Measurements from ENCODE around the gene ARMC6. TPM values are rescaled to one million over a fixed set of nuclear protein-coding genes. Genes with fewer than 3 reads are reported as not detected.

ARMC6 gene
- 10 to 100 TPM; 32.4 to 36.8 (median 34.9) TPM for polyA plus RNA-seq (ENCODE audit: insufficient read length in 3 of 3)

DNA sequence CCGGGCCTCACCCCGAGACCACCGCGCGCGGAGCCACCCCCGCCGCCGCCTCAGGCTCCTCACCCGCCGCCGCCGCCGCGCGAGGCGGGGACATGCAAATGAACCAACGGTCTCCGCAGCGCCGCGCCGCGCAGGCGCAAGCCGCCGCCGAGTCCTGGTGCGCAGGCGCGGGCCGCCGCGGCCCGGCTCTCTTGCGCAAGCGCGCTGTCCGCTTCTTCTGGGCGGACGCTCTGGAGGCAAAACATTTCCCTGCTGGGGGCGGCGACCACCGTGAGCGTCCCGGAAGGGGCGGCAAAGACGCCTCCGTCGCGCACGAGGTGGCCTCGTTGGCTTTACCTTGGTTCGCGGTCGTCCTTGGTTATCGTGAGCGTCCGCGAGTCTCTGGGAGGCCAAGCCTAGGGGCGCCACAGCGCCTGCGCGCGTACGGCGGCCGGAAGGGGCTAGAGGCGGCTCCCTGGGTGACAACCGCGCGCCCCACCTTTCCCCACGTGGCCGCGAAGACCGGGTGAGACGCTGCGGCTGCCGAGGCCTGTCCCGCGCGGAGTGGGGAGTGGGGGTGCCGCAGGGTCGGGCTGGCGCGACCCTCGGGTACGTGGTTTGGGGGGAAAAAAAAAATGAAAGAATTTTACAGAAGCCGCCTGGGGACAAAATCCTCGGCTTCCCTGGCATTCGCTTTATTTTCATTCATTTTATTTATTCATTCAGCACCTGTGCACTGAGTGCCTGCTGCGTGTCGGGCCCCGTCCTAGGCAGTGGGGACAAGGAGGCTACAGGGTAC, at the start of gene ARMC6, which contains the start of gene SUGP2:
Gene ARMC6, plus strand, starts transcription at position 178 of the 778 bp plus-strand sequence. CDS start 607 bp downstream, outside the sequence.
Gene SUGP2, minus strand, starts transcription at position 92 of the 778 bp plus-strand sequence. CDS start 2,446 bp downstream, outside the sequence.
- peak; percentile 81 to 85 (median 82) for DNase-seq (ENCODE audit: low read depth in 3 of 3, low spot score in 2 of 3)

DNA sequence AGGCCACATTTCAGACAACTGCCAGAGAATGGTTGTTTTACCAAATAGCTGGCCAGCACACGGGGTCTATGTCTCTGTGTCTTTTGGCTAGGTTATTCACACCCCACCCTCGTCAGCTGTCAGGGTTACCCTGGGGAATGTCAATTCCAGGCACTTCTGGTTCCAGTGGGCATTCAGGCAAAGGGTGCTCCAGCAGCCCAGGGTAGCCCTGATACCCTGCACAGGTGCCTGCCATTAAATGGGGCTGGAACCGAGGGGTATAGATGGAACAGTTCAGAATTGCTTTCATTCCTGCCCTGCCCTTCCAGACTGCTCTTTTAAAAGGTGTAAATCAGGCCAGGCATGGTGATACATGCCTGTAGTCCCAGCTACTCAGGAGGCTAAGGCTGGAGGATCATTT, 49.2 kb upstream of the ARMC6 start:
- no peak for DNase-seq (ENCODE audit: low read depth in 3 of 3, low spot score in 2 of 3)

DNA sequence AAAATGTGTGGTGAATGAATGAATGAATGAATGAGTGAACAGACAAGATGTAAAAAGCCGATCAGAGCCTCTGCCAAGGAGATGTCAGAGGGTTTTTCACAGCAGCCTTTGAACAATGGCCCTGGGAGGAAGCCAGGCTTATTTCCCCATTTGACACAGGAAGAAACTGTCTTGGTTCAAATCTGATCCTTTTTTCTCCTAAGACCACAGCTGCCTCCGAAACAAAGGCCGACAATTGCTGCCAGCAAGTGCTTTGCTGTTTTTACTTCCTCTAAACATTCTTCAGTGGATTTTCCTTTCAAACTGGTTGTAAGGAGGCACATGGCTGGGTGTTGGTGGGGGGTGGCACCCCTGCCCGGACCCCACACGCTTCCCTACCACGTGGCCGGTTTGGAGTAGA, 48.1 kb upstream of the ARMC6 start:
- no peak for DNase-seq (ENCODE audit: low read depth in 3 of 3, low spot score in 2 of 3)

DNA sequence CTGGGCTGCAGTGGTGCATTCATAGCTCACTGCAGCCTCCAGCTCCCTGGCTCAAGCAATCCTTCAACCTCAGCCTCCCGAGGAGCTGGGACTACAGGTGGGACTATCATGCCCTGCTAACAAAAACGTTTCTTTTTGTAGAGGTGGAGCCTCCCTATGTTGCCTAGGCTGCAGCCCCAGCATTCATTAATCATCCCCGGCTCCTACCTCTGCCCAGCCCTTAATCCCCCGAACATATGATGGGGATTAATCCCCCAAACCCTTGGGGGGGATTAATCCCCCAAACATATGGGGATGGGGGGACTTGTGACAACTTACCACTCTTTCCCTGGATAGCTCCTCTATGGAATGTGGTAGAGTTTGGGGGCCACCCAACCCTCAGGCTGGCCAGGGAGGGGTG, 45.9 kb upstream of the ARMC6 start:
- no peak for DNase-seq (ENCODE audit: low read depth in 3 of 3, low spot score in 2 of 3)

DNA sequence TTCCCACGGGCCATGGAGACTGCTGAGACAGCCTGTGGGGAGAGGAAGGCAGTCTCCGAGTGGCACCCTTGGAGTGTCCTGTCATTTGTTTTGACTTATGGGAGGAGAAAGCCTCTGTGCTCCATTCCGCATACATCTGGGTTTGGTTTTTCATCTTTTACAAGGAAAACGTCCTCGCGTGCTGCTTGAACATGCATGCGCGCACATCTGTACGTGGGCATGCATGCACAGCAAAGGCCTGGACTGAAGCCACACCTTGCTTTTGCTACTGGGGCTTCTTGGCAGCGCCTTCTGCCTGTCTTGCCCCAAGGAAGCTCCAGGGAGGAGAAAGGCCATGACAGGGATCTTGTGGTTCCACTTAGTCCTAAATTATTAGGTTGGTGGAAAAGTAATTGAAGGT, 44.1 kb upstream of the ARMC6 start:
- no peak for DNase-seq (ENCODE audit: low read depth in 3 of 3, low spot score in 2 of 3)

DNA sequence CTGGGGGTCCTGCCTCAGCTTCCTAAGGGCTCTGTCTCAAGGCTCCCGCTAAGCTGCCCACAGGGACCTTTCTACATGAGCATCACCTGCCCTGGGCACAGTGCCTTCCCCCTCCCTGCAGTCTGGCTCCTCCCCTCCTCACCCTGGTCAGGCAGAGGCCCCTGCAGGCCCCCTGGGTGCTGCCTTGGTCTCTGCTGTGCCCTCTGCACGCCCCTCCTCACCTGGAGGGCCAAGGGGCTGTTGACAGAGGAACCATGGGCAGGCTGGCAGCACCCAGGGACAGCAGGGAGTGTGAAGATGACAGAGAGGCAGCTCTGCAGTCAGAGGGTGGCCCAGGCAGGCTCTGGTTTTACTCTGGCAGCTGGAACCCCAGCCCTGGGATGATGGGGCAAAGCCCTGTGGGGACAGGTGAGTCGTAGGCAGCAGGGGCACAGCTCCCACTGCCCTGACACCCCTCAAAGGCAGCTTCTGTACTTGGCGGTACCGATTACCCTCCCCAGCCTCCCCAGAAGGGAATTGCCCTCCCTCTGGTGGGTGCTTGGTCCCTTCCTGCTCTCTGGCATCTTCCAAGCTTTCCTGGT, 43.2 kb upstream of the ARMC6 start:
- DNase-seq (ENCODE audit: low read depth in 3 of 3, low spot score in 2 of 3): no peak

DNA sequence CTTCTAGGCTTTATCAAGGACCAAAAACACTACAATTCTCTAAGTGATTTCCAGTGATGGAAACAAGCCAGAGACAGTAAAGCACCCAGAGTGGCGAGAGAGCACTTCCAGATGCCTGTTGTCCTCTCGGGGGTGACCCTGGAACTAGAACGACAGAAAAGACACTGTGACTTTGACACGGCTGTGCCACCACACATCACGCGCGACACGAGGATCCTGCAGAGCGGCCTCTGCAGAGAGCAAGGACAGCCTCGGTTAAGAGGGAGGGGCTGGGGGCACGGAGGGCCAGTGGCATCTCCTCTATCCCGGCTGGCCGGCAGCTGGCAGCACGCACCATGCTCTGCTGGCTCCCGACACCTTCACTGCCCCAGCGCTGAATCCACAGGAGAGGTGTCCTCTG, 42.4 kb upstream of the ARMC6 start:
- no peak for DNase-seq (ENCODE audit: low read depth in 3 of 3, low spot score in 2 of 3)

DNA sequence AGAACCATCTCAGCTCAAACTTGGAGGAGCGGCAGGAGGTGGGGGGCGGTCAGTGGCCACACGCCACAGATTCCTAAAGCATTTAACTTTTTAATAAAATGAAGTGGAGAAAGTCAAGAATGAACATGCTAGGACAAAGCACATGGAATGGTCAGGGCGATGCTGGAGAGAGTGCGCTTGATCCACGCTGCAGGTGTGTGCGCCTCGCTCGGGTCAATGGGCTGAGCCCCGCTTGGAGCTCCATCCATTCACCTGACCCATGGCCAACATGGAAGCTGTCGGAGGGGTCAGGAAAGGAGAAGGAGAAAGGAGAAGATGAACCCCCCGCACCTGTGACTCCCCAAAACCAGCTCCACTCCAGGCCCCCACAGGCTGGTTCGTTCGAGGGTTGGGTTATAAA, 41.9 kb upstream of the ARMC6 start:
- no peak for DNase-seq (ENCODE audit: low read depth in 3 of 3, low spot score in 2 of 3)

DNA sequence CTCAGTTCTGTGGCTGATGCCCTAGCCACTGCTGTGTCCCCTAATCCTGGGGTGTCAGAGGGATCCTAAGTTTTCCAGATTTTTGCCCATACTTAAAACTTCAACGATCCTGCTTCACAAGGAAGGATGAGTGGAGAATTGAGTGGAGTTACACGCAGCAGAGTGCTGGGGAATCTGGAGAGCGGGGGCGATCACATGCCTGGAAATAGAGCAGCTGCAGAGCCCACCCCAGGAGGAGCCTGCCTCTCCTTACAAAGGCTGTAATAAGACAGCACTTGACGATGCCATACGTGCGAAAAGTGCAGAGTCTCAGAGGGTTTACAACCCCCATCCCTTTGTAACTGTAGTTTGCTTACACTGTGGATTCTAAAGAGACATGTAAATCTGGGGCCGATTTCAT, 40.7 kb upstream of the ARMC6 start:
- no peak for DNase-seq (ENCODE audit: low read depth in 3 of 3, low spot score in 2 of 3)

DNA sequence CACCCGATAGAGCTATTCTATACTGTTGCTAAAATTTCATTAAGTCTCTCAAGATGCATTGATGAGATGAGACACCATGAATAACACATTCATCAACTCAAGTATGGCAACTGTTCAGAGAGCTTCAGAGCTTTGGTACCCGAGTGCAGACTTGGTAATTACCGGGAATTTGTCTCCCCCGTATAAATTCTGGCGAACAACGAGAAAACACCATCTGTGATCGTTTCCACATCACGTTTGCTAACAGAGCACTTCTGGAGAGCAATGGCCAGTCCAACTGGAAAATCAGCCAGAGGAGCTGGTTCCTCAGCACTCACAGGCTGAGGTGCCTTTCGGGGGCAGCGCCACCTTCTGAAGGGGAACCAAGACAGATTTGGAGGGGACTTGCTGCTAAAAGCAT, 40.3 kb upstream of the ARMC6 start:
- DNase-seq (ENCODE audit: low read depth in 3 of 3, low spot score in 2 of 3): no peak

DNA sequence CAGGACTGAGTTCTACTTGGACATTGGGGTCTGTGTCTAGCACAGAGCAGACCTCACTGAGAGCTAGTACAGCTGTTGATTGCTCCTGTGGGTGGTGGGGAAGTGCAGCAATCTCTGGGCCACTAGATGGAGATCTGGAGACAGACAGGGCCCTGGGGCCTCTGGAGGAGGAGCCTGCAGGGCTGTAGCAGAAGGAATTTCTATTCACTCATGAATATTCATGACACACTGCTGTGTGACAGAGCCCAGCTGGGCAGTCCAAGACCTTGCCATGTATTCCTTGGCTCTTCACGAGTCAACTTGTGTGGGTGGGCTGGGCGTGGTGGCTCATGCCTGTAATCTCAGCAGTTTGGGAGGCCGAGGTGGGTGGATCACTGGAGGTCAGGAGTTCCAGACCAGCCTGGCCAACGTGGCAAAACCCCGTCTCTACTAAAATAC, 37.6 kb upstream of the ARMC6 start:
- DNase-seq (ENCODE audit: low read depth in 3 of 3, low spot score in 2 of 3): peak; percentile 70 to 81 (median 74)

DNA sequence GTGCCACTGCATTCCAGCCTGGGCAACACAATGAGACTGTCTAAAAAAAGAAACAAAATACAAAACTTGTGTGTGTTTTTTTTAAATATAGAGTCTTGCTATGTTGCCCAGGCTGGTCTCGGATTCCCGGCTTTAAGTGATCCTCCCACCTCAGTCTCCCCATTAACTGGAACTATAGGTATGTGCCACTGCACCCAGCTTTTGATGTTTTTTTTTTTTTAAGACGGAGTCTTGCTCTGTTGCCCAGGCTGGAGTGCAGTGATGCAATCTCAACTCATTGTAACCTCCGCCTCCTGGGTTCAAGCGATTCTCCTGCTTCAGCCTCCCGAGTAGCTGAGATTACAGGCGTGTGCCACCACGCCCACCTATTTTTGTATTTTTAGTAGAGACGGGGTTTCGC, 37.1 kb upstream of the ARMC6 start:
- DNase-seq (ENCODE audit: low read depth in 3 of 3, low spot score in 2 of 3): no peak

DNA sequence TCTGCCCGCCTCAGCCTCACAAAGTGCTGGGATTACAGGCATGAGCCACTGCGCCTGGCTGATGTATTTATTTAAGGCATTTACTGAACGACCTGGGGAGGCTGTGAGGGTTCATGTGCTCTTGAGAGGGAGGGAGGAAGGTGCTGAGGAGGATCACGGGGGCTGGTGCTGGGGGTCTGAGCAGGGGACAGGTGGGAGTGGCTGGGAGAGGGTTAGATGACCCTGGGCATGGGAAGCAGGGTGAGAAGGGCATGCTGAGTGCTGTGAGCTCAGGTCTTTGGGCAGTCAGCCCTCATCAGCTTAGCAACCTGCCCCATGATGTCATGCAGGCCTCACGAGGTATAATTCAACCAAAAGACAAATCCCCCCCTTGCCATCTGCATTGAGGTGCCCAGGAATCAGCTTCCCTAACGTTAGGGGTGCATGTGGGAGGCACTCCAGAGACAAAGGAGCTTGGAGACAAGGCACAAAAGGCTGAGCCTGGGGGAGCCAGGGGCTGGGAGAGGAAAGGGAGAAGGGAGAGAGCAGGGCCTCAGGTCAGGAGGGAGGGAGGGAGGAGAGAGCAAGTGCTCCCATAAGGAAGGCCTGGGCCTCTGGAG, 36.5 kb upstream of the ARMC6 start:
- DNase-seq (ENCODE audit: low read depth in 3 of 3, low spot score in 2 of 3): no peak

DNA sequence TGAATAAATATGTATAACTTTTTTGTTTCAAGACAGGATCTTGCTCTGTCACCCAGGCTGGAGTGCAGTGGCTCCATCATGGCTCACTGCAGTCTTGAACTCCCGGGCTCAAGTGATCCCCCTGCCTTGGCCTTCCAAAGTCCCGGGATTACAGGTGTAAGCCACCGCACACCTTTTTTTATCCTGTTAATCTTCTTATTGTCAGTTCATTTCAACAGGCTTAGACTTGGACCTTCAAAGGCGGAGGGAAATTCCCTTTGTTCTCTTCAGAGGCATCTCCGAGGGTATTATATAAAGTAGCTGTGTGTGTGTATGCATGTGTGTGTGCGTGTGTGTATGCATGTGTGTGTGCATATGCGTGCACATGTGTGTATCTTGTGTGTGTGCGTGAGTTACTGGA, 35.1 kb upstream of the ARMC6 start:
- no peak for DNase-seq (ENCODE audit: low read depth in 3 of 3, low spot score in 2 of 3)

DNA sequence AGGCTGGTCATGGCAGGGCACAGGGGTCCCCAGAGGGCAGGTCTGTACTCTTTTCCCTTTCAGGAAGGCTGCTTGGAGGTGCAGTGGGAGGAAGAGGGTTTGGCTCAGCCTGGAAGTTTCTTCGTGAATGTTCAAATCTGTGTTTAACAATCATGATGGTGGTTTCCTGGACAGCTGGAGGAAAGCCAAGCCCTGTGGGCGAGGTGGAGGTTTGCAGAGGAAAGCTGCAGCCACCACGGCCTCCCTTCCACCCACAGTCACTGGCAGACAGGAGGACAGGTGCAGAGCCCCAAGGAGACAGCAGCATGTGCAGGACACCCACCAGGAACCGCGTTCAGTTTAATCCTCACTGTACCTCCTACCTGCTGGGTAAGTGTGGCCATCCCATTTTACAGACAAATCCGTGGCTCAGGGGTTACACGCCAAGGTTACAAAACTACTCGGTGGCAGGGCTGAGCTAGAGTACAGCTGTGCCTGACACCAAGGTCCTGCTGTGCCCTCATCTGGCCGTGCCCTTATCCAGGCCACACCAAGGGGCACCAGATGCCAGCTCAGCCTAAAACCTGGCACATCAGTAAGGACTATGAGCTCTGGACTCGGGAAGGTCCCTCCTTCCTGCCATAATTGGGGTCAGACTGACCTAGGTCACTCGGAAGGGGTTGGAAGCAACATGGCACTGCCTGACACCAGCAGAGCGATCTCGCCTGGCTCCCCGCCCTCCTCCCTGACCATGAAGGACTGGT, 34.2 kb upstream of the ARMC6 start:
- DNase-seq (ENCODE audit: low read depth in 3 of 3, low spot score in 2 of 3): no peak

DNA sequence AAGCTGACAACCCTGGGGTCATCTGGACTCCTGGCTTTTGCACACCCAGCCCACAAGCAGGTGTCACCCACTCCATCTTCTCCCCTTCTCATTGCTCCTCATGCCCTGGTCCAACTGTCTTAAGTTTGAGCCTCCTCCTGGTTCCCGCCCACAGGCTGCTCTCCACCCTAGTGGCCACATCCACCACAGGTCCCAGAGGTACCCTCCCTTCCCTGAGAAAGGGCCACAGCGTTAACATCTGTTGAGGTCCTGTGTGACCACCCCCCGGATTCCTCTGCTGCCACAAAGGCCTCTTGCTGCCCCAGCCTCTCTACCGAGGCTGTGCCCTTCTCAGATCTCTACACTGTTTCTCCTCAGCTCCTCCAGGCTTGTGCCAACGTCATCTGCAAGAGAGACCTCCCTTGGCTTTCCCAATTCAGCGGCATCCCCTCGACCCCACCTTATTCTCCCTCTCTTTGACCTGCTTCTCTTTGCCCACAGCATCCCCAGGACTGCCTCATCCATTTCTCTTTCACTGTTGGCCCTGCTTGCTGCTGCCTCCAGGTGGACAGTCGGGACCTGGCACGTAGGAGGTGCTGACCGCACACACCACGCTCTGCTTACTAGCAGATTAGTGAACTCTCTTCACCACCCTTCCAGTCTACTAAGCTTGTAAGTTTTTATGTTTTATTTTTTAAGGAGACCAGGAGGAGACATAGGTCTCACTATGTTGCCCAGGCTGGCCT, 33.3 kb upstream of the ARMC6 start:
- DNase-seq (ENCODE audit: low read depth in 3 of 3, low spot score in 2 of 3): no peak

DNA sequence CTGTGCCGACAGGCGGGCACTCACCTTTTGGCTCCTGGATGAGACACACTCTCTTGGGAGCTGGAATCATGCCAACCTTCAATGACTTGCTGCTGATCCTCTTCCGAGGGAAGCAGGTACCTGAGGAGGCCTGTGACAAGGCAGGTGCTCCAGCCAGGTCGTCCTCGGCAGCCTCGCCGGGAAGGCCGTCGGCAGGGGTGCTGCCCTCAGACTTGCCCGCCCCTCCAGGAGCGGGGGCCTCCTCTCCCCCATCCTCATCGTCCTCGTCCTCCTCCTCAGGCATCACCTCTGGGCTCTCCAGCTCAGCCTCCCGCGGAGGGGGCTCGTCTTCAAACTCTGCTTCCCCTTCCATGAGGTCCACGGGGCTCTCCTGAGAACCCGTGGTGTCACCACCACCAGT, 29.3 kb upstream of the ARMC6 start:
- no peak for DNase-seq (ENCODE audit: low read depth in 3 of 3, low spot score in 2 of 3)

DNA sequence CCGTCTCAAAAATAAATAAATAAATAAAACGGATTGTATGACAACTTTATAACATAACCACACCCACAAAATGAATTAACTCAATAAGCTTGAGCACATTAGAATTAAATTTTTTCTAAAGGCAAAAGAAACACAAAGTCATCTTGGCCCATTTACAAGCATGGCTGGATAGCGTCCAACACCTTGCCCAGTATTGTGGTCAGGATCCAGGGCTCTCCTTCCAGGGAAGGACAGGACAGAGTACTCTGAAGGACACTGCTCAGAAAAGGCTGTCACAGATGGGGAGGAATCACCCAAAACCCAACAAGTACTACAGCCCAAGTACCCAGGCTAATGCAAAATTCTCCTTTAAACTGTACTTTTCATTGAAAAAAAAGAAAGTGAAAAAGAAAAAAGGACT, 27.2 kb upstream of the ARMC6 start:
- no peak for DNase-seq (ENCODE audit: low read depth in 3 of 3, low spot score in 2 of 3)

DNA sequence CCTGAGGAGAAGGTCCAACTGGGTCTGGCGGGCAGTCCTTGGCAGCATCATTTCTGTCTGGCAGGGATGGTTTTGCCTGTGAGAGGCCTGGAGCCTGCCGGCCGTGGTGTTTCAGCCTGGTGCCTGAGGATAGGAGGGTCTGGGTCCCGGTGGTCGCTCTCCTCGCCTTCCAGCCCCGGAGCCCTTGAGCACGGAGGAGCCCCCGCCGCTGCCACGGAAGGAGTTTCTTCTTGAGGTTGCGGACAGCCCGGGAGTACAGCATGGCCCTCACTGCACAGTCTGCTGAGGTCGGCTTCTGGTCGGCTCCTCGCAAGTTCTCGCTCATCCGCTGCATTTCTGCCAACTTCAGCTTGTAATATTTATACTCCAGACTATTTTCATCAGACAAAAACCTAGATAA, 23.5 kb upstream of the ARMC6 start:
- no peak for DNase-seq (ENCODE audit: low read depth in 3 of 3, low spot score in 2 of 3)

DNA sequence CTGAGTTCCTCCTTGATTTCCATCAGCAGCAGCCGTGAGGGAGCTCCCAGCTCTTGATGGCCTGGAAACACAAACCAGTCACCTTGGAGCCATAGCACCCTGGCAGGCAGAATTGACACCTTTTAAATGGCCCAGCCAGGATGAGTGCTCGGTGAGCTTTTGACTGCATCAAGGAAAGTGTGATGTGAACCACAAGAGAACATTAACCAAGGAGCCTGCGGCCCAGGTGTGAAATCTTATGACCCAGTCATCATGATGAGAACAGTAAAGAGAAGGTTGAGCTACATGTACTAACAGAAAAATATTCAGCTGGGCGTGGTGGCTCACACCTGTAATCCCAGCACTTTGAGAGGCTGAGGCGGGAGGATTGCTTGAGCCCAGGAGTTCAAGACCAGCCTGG, 22.9 kb upstream of the ARMC6 start:
- no peak for DNase-seq (ENCODE audit: low read depth in 3 of 3, low spot score in 2 of 3)

DNA sequence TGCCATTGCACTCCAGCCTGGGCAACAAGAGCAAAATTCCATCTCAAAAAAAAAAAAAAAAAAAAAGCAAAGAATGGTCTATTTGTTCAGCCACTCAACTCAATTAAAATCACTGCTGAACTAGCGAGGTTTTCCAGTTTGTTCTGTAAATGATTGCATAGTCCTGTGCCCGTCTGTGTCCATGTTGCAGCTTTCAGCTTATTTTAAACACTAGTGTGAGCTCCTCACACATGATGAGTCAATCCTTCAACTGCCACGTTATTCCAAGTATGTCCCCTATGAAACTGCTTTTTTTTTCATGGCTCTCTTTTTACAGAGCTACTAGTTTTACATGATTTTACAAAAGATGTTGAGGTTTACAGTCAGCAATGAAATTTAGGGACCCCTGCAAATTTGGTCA, 12.3 kb upstream of the ARMC6 start:
- no peak for DNase-seq (ENCODE audit: low read depth in 3 of 3, low spot score in 2 of 3)

All from right renal cortex interstitium (tissue), 3 donors.